Measurements from ENCODE around the gene LRP10.

Gene LRP10

GRCh38 chr14:22849212-22849819 is 22.2 kb upstream of the LRP10 start:
- TF ChIP-seq REST (IDR thresholded peaks at IDR 0.05; ENCODE audit: insufficient read depth in 1 of 2, low read depth in 2 of 2, low read length in 2 of 2) = no peak
- TF ChIP-seq TAF1 (IDR thresholded peaks at IDR 0.05; ENCODE audit: borderline replicate concordance, insufficient read depth, low read length) = no peak
- no peak for TF ChIP-seq FOXP2 (optimal IDR thresholded peaks at IDR 0.05; ENCODE audit: borderline replicate concordance, extremely low read depth, extremely low read length, insufficient read depth)
- TF ChIP-seq POLR2AphosphoS5 (IDR thresholded peaks at IDR 0.05; ENCODE audit: low read depth, low read length) = no peak
- TF ChIP-seq SIN3A (IDR thresholded peaks at IDR 0.05; ENCODE audit: borderline replicate concordance, insufficient read depth, low read length) = no peak

GRCh38 chr14:22850944-22851764 is 20.4 kb upstream of the LRP10 start:
- no peak for TF ChIP-seq POLR2AphosphoS5 (IDR thresholded peaks at IDR 0.05; ENCODE audit: low read depth, low read length)
- no peak for TF ChIP-seq SIN3A (IDR thresholded peaks at IDR 0.05; ENCODE audit: borderline replicate concordance, insufficient read depth, low read length)
- TF ChIP-seq FOXP2 (optimal IDR thresholded peaks at IDR 0.05; ENCODE audit: borderline replicate concordance, extremely low read depth, extremely low read length, insufficient read depth) = no peak
- TF ChIP-seq REST (IDR thresholded peaks at IDR 0.05; ENCODE audit: insufficient read depth in 1 of 2, low read depth in 2 of 2, low read length in 2 of 2) = no peak
- TF ChIP-seq TAF1 (IDR thresholded peaks at IDR 0.05; ENCODE audit: borderline replicate concordance, insufficient read depth, low read length) = no peak

DNA sequence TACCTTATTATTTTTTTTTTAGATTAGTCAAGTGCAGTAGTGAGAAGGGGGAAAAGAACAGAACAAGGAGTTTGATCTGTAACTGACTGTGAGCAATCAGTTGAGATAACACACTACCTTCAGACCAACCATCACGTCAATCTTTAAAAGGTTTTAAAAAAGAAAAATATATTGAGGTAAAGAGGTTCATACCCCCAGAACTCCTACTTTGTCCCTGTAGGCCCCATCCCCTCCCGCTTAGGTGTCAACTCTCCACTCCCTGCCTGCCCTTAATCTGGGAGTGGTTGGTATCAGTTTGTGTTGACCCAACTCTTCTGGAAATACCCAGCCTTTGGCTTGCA is 19.0 kb upstream of the LRP10 start:
- TF ChIP-seq TAF1 (IDR thresholded peaks at IDR 0.05; ENCODE audit: borderline replicate concordance, insufficient read depth, low read length) (no peak), SIN3A (IDR thresholded peaks at IDR 0.05; ENCODE audit: borderline replicate concordance, insufficient read depth, low read length) (no peak), FOXP2 (optimal IDR thresholded peaks at IDR 0.05; ENCODE audit: borderline replicate concordance, extremely low read depth, extremely low read length, insufficient read depth) (no peak)

DNA sequence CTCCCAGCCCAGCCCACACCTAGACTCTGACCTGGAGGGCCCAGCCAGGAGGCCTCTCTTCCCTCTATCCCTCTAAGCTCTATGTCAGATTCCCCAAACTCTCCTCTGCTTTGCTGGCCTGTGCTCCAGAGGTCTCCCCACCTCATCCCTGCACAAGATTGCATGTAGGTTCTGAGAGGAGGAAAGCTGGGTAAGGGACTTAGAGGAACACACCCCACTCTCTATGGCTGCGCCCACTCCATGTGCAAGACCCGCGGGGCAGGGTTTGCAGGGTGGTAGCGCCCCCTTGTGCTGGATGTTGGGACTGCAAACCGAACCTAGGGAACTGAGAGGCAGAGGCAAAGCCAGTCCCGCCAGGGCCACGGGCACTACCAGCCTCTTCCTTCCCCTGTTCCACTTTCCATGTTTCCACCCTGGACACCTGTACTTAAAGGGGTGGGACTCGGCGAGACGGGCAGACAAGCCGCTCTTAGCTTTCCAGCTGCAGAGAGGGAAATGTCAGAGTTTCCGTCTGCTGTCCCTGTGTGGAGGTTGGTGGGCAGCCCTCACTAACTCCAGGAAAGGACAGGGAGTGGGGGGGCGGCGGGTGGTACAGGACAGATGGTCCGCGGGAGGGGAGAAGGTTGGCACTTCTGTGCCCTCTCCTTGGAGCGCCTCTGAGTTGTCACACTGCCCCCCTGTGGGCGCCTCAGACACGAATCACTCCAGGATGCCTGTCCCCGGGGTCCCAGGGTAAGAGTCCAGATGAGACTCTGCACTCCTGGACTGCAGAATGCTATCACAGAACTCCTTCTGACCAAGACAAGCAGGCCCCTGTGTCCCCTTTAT is 18.4 kb upstream of the LRP10 start:
- TF ChIP-seq REST (IDR thresholded peaks at IDR 0.05; ENCODE audit: insufficient read depth in 1 of 2, low read depth in 2 of 2, low read length in 2 of 2) = no peak
- TF ChIP-seq SIN3A (IDR thresholded peaks at IDR 0.05; ENCODE audit: borderline replicate concordance, insufficient read depth, low read length) = no peak
- no peak for TF ChIP-seq FOXP2 (optimal IDR thresholded peaks at IDR 0.05; ENCODE audit: borderline replicate concordance, extremely low read depth, extremely low read length, insufficient read depth)
- TF ChIP-seq TAF1 (IDR thresholded peaks at IDR 0.05; ENCODE audit: borderline replicate concordance, insufficient read depth, low read length) = no peak
- no peak for TF ChIP-seq POLR2AphosphoS5 (IDR thresholded peaks at IDR 0.05; ENCODE audit: low read depth, low read length)

- TF ChIP-seq SIN3A (IDR thresholded peaks at IDR 0.05; ENCODE audit: borderline replicate concordance, insufficient read depth, low read length) (no peak), TAF1 (IDR thresholded peaks at IDR 0.05; ENCODE audit: borderline replicate concordance, insufficient read depth, low read length) (no peak), POLR2AphosphoS5 (IDR thresholded peaks at IDR 0.05; ENCODE audit: low read depth, low read length) (no peak), FOXP2 (optimal IDR thresholded peaks at IDR 0.05; ENCODE audit: borderline replicate concordance, extremely low read depth, extremely low read length, insufficient read depth) (no peak), REST (IDR thresholded peaks at IDR 0.05; ENCODE audit: insufficient read depth in 1 of 2, low read depth in 2 of 2, low read length in 2 of 2) (no peak)
These were observed 16.4 kb upstream of the LRP10 start for GRCh38 chr14:22854963-22855724.

Measured in PFSK-1 (cell line).